HG02588 (cell line): ENCODE measurements around the gene RUNDC3A.
"Not testable (repeated sequence)": the region's sequence is repeated elsewhere in the genome, so short reads cannot be mapped to it uniquely, and the experiment has no call there.

Experiments
- ATAC-seq: cut with Tn5 transposase; IDR thresholded peaks from one replicate; pipeline ENCODE4 v1.9.1; 2021; ENCODE audit warnings: mild to moderate bottlenecking, moderate library complexity; ENCODE audit not compliant: unreplicated experiment

RUNDC3A gene

DNA sequence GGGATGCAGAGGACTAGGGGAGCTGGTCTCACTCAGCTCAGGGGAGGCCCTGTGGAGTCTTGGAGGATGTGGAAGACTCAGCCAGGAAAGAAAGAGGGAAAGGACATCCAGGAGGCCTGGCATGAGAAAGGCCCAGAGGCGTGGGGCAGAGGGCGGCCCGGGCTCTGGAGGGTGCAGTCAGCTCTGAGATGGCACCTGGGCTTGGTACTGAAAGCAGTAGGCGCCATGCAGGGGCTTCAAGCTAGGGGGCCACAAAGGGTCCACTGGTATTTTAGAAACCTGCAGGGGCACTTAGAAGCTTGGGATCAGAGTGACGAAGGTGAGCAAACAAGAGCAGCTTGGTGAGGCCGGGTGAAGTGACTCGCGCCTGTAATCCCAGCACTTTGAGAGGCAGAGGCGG lies 49.7 kb downstream of the RUNDC3A start:
- ATAC-seq = no peak

DNA sequence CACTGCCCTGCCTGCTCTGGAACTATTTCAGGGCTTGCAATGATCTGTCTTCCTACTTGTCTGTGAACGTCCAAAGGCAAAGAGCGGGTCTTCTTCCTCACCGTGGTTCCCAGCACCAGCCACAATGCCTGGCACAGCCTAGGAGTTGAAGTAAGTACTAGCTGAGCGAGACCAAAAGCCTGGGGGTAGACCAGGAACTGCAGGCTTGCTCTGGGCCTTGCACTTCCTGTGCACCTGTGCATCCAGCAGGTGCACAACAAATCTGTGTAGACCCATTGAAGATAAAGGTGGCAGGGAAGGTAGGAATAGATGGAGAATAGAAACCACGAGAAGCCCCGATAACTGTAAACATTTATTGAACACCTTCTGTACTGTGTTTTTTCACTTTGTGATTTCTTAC lies 50.6 kb downstream of the RUNDC3A start:
- no peak for ATAC-seq

GRCh38 chr17:44359458-44360143 lies 51.2 kb downstream of the RUNDC3A start:
- no peak for ATAC-seq

DNA sequence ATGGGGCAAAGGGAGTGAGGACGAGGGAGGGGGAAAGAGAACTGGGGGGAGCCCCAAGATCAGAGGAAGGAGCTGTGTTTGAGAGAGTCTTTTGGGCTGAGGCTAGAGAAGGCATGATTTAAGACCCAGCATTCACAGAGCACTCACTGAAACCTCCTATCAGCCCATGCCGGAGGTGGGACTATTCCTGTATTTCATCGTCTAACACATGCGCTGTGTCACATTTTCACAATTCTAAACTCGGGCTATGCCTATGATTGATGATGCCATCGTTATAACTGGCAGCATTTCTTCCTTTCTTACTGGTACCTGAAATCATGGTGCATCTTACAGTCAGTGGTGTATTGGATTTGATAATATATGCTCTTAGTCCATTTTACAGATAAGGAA lies 51.7 kb downstream of the RUNDC3A start:
- no peak for ATAC-seq

GRCh38 chr17:44360826-44361225 lies 52.4 kb downstream of the RUNDC3A start:
- ATAC-seq = no peak

- ATAC-seq = no peak
Observed at GRCh38 chr17:44361292-44362260, 53.2 kb downstream of the RUNDC3A start.

GRCh38 chr17:44362459-44362948 lies 54.1 kb downstream of the RUNDC3A start:
- no peak for ATAC-seq

DNA sequence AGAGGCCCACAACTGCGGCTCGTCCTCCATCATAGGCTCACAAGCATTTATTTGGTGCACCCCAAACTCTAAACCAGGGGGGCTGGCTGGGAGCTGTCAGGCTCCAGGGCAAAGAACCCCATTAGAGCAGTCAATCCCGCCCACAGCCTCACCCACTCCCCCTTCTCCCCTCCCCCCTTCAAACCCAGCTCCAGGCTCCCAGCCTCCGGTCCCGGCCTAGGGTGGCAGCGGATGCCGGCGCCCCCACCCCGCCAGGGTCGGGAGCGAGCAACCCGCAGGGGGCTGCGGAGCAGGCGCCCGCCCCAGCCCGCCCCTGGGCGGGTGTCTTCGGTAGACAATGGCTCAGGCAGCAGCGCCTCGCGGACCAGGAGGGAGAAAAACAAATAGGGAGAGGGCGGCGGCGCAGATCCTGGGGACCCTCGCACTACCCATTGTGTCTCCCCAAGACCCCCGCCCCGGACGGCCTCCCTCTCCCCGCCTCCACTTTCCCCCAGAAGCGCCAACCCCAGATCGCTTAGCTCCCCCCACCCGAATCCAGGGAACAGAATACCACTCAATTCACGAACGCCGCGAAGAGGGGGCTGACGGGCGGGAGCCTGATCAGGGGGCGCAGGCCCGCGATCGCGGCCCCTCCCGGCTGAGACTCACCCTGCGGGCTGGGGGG lies 54.7 kb downstream of the RUNDC3A start:
- no peak for ATAC-seq

- ATAC-seq = peak; percentile 59
Observed at GRCh38 chr17:44363613-44364159, 55.3 kb downstream of the RUNDC3A start, which contains the start of gene FAM171A2. Gene FAM171A2, minus strand, starts transcription at chr17:44363853. Its CDS starts 139 bp downstream, at chr17:44363714.

GRCh38 chr17:44365051-44365450 lies 56.6 kb downstream of the RUNDC3A start:
- not testable (repeated sequence) for ATAC-seq

DNA sequence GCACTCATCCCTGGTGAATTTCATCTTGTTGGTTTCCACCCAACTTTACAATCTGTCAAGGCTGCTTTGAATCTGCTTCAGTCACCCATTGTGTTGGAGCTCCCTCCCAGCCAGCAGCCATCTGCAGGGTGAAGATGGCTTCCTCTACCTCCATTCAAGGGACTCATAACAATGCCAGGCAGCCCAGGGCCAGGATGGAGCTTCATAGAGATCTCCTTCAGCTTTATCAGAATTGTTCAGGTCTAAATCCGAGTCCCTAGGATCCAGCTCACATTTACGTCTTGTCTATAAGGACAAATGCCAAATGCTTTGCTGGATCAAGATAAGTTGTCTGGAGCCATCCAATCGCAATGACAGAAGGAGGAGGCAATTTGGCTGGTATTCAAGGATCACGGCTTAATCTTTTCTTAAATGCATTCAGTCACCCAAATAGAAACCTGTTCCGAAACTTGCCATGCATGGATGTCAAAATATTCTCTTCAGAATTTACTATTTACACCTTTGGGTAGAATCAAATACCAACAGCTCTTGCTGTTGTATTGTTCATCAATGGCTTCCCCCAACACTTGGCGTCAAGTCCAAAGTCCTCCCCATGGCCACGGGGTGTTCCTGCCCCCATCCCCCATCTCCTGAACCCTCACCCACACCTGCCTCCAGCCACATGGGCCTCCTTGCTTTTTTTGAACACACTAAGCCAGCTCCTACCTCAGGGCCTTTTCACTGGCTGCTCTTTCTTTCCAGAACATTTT lies 59.0 kb downstream of the RUNDC3A start:
- no peak for ATAC-seq
